Activated CD8-positive, alpha-beta T cell treated with anti-CD3 and anti-CD28 coated beads for 36 hours (primary cell): ENCODE results near the gene POLD3. TPM values are rescaled to one million over a fixed set of nuclear protein-coding genes. Genes with fewer than 3 reads are reported as not detected.

Experiments
- total RNA-seq, 2 experiments: library from RNA; stranded (reverse); gene quantifications; one replicate each; pipeline ENCODE4 v1.2.3, GENCODE V29; 2021

Gene POLD3
- total RNA-seq, 2 experiments from 2014 or later: 56.0 to 67.2 TPM

Other genes starting within 250 kb of the POLD3 start
- gene PGM2L1, start 194.1 kb upstream of the POLD3 start, total RNA-seq: 1 to 10 TPM; 5.8 to 5.9 TPM
- not detected for gene KCNE3, start 125.0 kb upstream of the POLD3 start, total RNA-seq
- 1 to 10 TPM; 5.9 to 6.8 TPM for gene LIPT2, start 98.9 kb upstream of the POLD3 start, total RNA-seq
- not detected for gene CHRDL2, start 138.8 kb downstream of the POLD3 start, total RNA-seq
- gene RNF169, start 156.3 kb downstream of the POLD3 start, total RNA-seq: 10 to 100 TPM; 13.9 to 14.2 TPM